HG02884 (cell line): ENCODE results near the gene NRG2.

Experiments used
- ATAC-seq: cut with Tn5 transposase; IDR thresholded peaks from one replicate; pipeline ENCODE4 v1.9.1; 2021; ENCODE audit warnings: mild to moderate bottlenecking, moderate library complexity; ENCODE audit not compliant: unreplicated experiment

The NRG2 gene

GRCh38 chr5:139910036-139910435, 133.1 kb downstream of the NRG2 start:
- no peak for ATAC-seq

- no peak for ATAC-seq
Measured at GRCh38 chr5:139908749-139909148, 134.3 kb downstream of the NRG2 start.

- ATAC-seq, result no peak
Measured at GRCh38 chr5:139906661-139907060, 136.4 kb downstream of the NRG2 start.

GRCh38 chr5:139904816-139905661, 138.1 kb downstream of the NRG2 start:
- no peak for ATAC-seq

GRCh38 chr5:139904566-139904815, 138.6 kb downstream of the NRG2 start:
- no peak for ATAC-seq

- no peak for ATAC-seq
Measured at GRCh38 chr5:139903795-139904565, 139.1 kb downstream of the NRG2 start.

GRCh38 chr5:139903450-139903794, 139.7 kb downstream of the NRG2 start:
- ATAC-seq, result no peak

- ATAC-seq, result no peak
Measured at GRCh38 chr5:139901986-139902385, 141.1 kb downstream of the NRG2 start.

- no peak for ATAC-seq
Measured at GRCh38 chr5:139901251-139901575, 141.9 kb downstream of the NRG2 start.

GRCh38 chr5:139900546-139901250, 142.4 kb downstream of the NRG2 start:
- ATAC-seq, result no peak

- no peak for ATAC-seq
Measured at GRCh38 chr5:139898981-139899380, 144.1 kb downstream of the NRG2 start.

GRCh38 chr5:139897982-139898381, 145.1 kb downstream of the NRG2 start:
- no peak for ATAC-seq

- no peak for ATAC-seq
Measured at GRCh38 chr5:139897342-139897741, 145.8 kb downstream of the NRG2 start.

GRCh38 chr5:139896718-139897117, 146.4 kb downstream of the NRG2 start:
- no peak for ATAC-seq

GRCh38 chr5:139895647-139896046, 147.5 kb downstream of the NRG2 start:
- ATAC-seq, result no peak

GRCh38 chr5:139895046-139895445, 148.1 kb downstream of the NRG2 start:
- no peak for ATAC-seq

GRCh38 chr5:139893873-139894272, 149.2 kb downstream of the NRG2 start:
- no peak for ATAC-seq

- no peak for ATAC-seq
Measured at GRCh38 chr5:139889410-139889809, 153.7 kb downstream of the NRG2 start.

- no peak for ATAC-seq
Measured at GRCh38 chr5:139888370-139888769, 154.7 kb downstream of the NRG2 start.

- ATAC-seq, result no peak
Measured at GRCh38 chr5:139886213-139886612, 156.9 kb downstream of the NRG2 start.

GRCh38 chr5:139885857-139886208, 157.3 kb downstream of the NRG2 start:
- no peak for ATAC-seq

- ATAC-seq, result no peak
Measured at GRCh38 chr5:139885172-139885856, 157.8 kb downstream of the NRG2 start.
